Panc1 (cell line): Measurements from ENCODE around the gene TTC34. TPM values are rescaled to one million over a fixed set of nuclear protein-coding genes. Genes with fewer than 3 reads are reported as not detected.

Experiments used
- ATAC-seq: fragments of 200-7000 bp; cut with Tn5 transposase; 2 replicates; pipeline ENCODE4 v1.9.1; 2020; ENCODE audit warnings: mild to moderate bottlenecking, moderate library complexity
- BruUV-seq: library from RNA; stranded (reverse); fragments of 400-500 nt; replicated peaks from 2 replicates; lab custom pipeline; 2021; lab: Mats Ljungman, UMichigan
- CTCF ChIA-PET: fragments of 300-600 bp; sonication (Branson Sonifier 250); formaldehyde crosslinking; loops from one replicate; lab custom pipeline; 2022; ENCODE audit warnings: antibody characterized with exemption; lab: Charles Lee
- POLR2A ChIA-PET: fragments of 300-600 bp; sonication (Branson Sonifier 250); formaldehyde crosslinking; loops from one replicate; lab custom pipeline; 2022; ENCODE audit warnings: antibody characterized with exemption; lab: Charles Lee
- DNase-seq: peaks from one replicate; pipeline ENCODE4 v3.0.0-alpha.2; 2010; ENCODE audit warnings: low read depth, low spot score
- H3K27ac ChIP-seq: 2 replicates; pipeline ENCODE4 v1.5.1; 2011; ENCODE audit warnings: mild to moderate bottlenecking, low read length, inconsistent platforms
- H3K27me3 ChIP-seq: fragments of 200-500 bp; sonication (Bioruptor generic); 2 replicates; pipeline ENCODE4 v1.6.0; 2014; ENCODE audit warnings: low read length, inconsistent platforms; ENCODE audit not compliant: control insufficient read depth, insufficient read depth
- H3K36me3 ChIP-seq: fragments of 200-500 bp; sonication (Bioruptor generic); 2 replicates; pipeline ENCODE4 v1.5.1; 2014; ENCODE audit warnings: inconsistent platforms, mild to moderate bottlenecking, low read length, moderate library complexity; ENCODE audit not compliant: control insufficient read depth, insufficient read depth
- H3K4me1 ChIP-seq: 2 replicates; pipeline ENCODE4 v1.5.1; 2011; ENCODE audit warnings: inconsistent platforms, mild to moderate bottlenecking, low read length, moderate library complexity; ENCODE audit not compliant: control insufficient read depth, insufficient read depth
- H3K4me3 ChIP-seq, 2 experiments: 2 replicates each; pipeline ENCODE4 v1.5.1; 2011 to 2012; ENCODE audit warnings: low read depth in 2 of 2, low read length in 2 of 2, mild to moderate bottlenecking in 2 of 2, inconsistent platforms in 1 of 2, moderate library complexity in 1 of 2
- H3K9me3 ChIP-seq: fragments of 200-500 bp; sonication (Bioruptor generic); 2 replicates; pipeline ENCODE4 v1.5.1; 2014; ENCODE audit warnings: low read depth, mild to moderate bottlenecking, inconsistent platforms, low read length, moderate library complexity; ENCODE audit not compliant: control insufficient read depth, insufficient read depth
- POLR2AphosphoS5 ChIP-seq: IDR thresholded peaks from 2 replicates; pipeline ENCODE4 v1.6.1; 2012; ENCODE audit warnings: mild to moderate bottlenecking, low read depth, low read length, moderate library complexity
- REST ChIP-seq, 2 experiments: IDR thresholded peaks; 2 replicates each; pipeline ENCODE4 v1.6.1; 2011 to 2012; ENCODE audit warnings: low read depth in 2 of 2, control low read depth in 1 of 2, low read length in 1 of 2, mild to moderate bottlenecking in 1 of 2, moderate library complexity in 1 of 2; ENCODE audit not compliant: insufficient read depth in 1 of 2
- SIN3A ChIP-seq: IDR thresholded peaks from 2 replicates; pipeline ENCODE4 v1.6.1; 2012; ENCODE audit warnings: low read depth, mild to moderate bottlenecking, low read length, moderate library complexity, borderline replicate concordance; ENCODE audit not compliant: insufficient read depth
- TCF7L2 ChIP-seq: IDR thresholded peaks from 2 replicates; pipeline ENCODE4 v1.6.1; 2011; ENCODE audit warnings: mild to moderate bottlenecking, low read depth, low read length, inconsistent platforms
- in situ Hi-C: cut with HindIII; loops from 2 replicates; pipeline ENCODE4 v1.10.0; 2016; ENCODE audit warnings: low sequenced_read_pairs, low pct_unique_long_range_greater_than_20kb
- intact Hi-C: fragments of 100-400 bp; cut with micrococcal nuclease; formaldehyde crosslinking; loops from one replicate; pipeline ENCODE4 v1.10.0; 2022; ENCODE audit not compliant: unreplicated experiment
- total RNA-seq: library from RNA; stranded (reverse); gene quantifications from one replicate; pipeline ENCODE4 v1.2.1, GENCODE V29; 2021; ENCODE audit not compliant: unreplicated experiment
- TF ChIP-seq, protein P1 (sequence below): fragments of 450-650 bp; IDR thresholded peaks from 2 replicates; pipeline ENCODE4 v1.5.1; 2017; ENCODE audit warnings: mild to moderate bottlenecking

The TTC34 gene
- total RNA-seq, 1 experiment from 2014 or later, result 1.5 TPM

DNA sequence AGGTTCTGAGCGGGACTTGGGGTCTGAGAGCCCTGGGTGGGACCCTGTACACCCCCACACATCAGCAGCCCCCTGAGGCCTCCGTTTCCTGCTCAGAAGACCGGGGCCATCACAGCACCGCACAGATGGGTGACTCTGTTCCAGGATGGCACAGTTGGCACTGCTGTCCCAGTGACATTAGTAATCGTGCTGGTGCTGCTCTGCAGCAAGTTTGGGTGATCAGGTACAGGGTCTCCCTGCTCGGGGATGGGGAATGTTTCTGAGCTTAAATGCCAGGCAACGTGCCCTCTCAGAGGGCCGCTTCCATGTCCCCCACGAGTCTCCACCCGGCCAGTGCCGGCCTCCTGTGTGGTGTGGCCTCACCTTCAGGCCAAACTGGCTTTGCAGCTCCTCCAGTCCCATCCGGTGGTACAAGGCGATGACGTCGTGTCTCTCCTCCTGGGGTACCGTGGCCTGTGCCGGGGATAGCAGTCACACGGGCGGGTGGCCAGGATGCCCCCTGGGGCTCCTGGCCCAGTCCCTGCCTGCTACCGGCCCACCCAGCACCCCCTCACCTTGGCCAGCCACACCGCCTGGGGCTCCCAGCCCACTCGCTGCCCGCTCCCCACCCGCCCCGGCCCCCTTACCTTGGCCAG, 197.9 kb downstream of the TTC34 start:
- Histone ChIP-seq H3K9me3 (no peaks in the 10 kb centered on the region), H3K36me3 (no peaks in the 10 kb centered on the region), H3K27ac (no peak overlapping the region), H3K4me1 (no peaks in the 10 kb centered on the region), H3K4me3 (no peak overlapping the region), H3K27me3 (no peaks in the 10 kb centered on the region)
- DNase-seq (no peak), ATAC-seq (no peak)
- intact Hi-C loops (no loop called here), in situ Hi-C loops (no loop called here)
- TF ChIP-seq SIN3A (no peak), REST (IDR thresholded peaks at IDR 0.05; ENCODE audit: insufficient read depth in 1 of 2, low read depth in 2 of 2, low read length in 1 of 2) (no peak)
- TF ChIP-seq, protein P1, sequence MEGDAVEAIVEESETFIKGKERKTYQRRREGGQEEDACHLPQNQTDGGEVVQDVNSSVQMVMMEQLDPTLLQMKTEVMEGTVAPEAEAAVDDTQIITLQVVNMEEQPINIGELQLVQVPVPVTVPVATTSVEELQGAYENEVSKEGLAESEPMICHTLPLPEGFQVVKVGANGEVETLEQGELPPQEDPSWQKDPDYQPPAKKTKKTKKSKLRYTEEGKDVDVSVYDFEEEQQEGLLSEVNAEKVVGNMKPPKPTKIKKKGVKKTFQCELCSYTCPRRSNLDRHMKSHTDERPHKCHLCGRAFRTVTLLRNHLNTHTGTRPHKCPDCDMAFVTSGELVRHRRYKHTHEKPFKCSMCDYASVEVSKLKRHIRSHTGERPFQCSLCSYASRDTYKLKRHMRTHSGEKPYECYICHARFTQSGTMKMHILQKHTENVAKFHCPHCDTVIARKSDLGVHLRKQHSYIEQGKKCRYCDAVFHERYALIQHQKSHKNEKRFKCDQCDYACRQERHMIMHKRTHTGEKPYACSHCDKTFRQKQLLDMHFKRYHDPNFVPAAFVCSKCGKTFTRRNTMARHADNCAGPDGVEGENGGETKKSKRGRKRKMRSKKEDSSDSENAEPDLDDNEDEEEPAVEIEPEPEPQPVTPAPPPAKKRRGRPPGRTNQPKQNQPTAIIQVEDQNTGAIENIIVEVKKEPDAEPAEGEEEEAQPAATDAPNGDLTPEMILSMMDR, result no peak
- no TSS peak for BruUV-seq
- POLR2A ChIA-PET, result no interaction called here
- CTCF ChIA-PET, result no interaction called here

GRCh38 chr1:2602866-2603520, 198.5 kb downstream of the TTC34 start:
- ATAC-seq, result no peak
- Histone ChIP-seq H3K27ac (no peak overlapping the region), H3K4me3 (no peak overlapping the region), H3K9me3 (no peaks in the 10 kb centered on the region), H3K4me1 (no peaks in the 10 kb centered on the region), H3K27me3 (no peaks in the 10 kb centered on the region), H3K36me3 (no peaks in the 10 kb centered on the region)
- no peak for DNase-seq
- no TSS peak for BruUV-seq
- in situ Hi-C loops (no loop called here), intact Hi-C loops (no loop called here)
- TF ChIP-seq SIN3A (no peak), POLR2AphosphoS5 (no peak), REST (IDR thresholded peaks at IDR 0.05; ENCODE audit: insufficient read depth in 1 of 2, low read depth in 2 of 2, low read length in 1 of 2) (no peak), TCF7L2 (no peak)
- TF ChIP-seq, protein P1, result no peak
- ChIA-PET POLR2A (no interaction called here), CTCF (no interaction called here)
